BLaER1 treated with 17β-estradiol and CSF1 and Interleukin-3, amounts not matched to agents 10 nM and 100 nM (cell line): ENCODE results near the gene PFKP.
A peak's percentile ranks its signal among the peaks of the same experiment; 100 is the strongest.
"Not testable (repeated sequence)": the region's sequence is repeated elsewhere in the genome, so short reads cannot be mapped to it uniquely, and the experiment has no call there.

ENCODE experiments used
- H3K27ac ChIP-seq, 11 experiments: shearing (Covaris generic); formaldehyde crosslinking; 2 replicates each; pipeline ENCODE4 v1.8.1; 2022
- H3K27me3 ChIP-seq, 11 experiments: shearing (Covaris generic); formaldehyde crosslinking; 2 replicates each; pipeline ENCODE4 v1.8.1; 2022
- H3K36me3 ChIP-seq, 11 experiments: shearing (Covaris generic); formaldehyde crosslinking; 2 replicates each; pipeline ENCODE4 v1.8.1; 2022
- H3K4me1 ChIP-seq, 10 experiments: shearing (Covaris generic); formaldehyde crosslinking; 2 replicates each; pipeline ENCODE4 v1.8.1; 2022
- H3K4me2 ChIP-seq, 11 experiments: shearing (Covaris generic); formaldehyde crosslinking; 2 replicates each; pipeline ENCODE4 v1.8.1; 2022
- H3K4me3 ChIP-seq, 10 experiments: shearing (Covaris generic); formaldehyde crosslinking; 2 replicates each; pipeline ENCODE4 v1.8.1; 2022
- H3K9ac ChIP-seq, 11 experiments: shearing (Covaris generic); formaldehyde crosslinking; 2 replicates each; pipeline ENCODE4 v1.8.1; 2022
- H3K9me3 ChIP-seq, 11 experiments: shearing (Covaris generic); formaldehyde crosslinking; replicated peaks in 1 of 11; 2 replicates each; pipeline ENCODE4 v1.8.1; 2022
- H4K20me1 ChIP-seq, 11 experiments: shearing (Covaris generic); formaldehyde crosslinking; 2 replicates each; pipeline ENCODE4 v1.8.1; 2022
- Cebpa-rat ChIP-seq, 11 experiments: shearing (Covaris generic); IDR thresholded peaks; 2 replicates each; pipeline ENCODE4 v1.8.1; 2022

PFKP gene

DNA sequence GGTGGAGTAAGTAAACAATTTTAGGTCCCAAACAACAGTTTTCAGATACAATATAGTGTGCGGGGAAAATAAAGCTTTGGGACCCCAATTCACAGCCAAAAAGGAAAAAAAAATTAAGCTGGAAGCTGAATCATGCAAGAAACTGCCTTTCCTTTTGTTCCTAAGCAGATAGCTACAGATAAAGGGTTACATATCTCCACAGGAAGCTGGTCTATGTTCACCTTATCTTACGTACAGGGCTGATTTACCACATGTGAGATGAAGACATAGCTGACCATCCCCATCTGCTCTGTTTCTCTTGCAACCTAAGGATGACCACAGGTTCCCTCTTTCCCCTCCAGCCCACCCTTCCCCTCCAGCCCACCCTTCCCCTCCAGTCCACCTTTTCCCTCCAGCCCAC is 14.2 kb upstream of the PFKP start:
- Histone ChIP-seq H3K4me3 (no peak overlapping the region), H3K9me3 (peaks cover 0 to 10% (median 4%) of the 10 kb centered on the region in 11 experiments; a peak in 5 of 22 replicates), H4K20me1 (no peaks in the 10 kb centered on the region), H3K4me1 (peaks cover 0 to 18% (median 10%) of the 10 kb centered on the region in 10 experiments; a peak in 13 of 20 replicates), H3K27me3 (no peaks in the 10 kb centered on the region), H3K27ac (no peak overlapping the region), H3K9ac (no peak overlapping the region), H3K4me2 (no peak overlapping the region), H3K36me3 (no peaks in the 10 kb centered on the region)
- no peak for TF ChIP-seq Cebpa-rat (IDR thresholded peaks at IDR 0.05)

GRCh38 chr10:3054183-3054850 is 13.0 kb upstream of the PFKP start:
- Histone ChIP-seq H3K9ac (no peak overlapping the region), H3K36me3 (no peaks in the 10 kb centered on the region)

GRCh38 chr10:3054851-3055199 is 12.5 kb upstream of the PFKP start:
- Histone ChIP-seq H3K27me3 (no peaks in the 10 kb centered on the region), H3K4me2 (no peak overlapping the region), H3K9ac (no peak overlapping the region), H3K9me3 (peaks cover 0 to 10% (median 4%) of the 10 kb centered on the region in 11 experiments; a peak in 5 of 22 replicates), H3K4me3 (no peak overlapping the region), H3K4me1 (peaks cover 0 to 18% (median 8%) of the 10 kb centered on the region in 10 experiments; a peak in 13 of 20 replicates), H4K20me1 (no peaks in the 10 kb centered on the region), H3K36me3 (no peaks in the 10 kb centered on the region), H3K27ac (no peak overlapping the region)
- TF ChIP-seq Cebpa-rat (IDR thresholded peaks at IDR 0.05), result no peak

More at GRCh38 chr10:3054183-3054850, 13.0 kb upstream of the PFKP start:
- no peak for TF ChIP-seq Cebpa-rat (IDR thresholded peaks at IDR 0.05)
- Histone ChIP-seq H3K4me3 (no peak overlapping the region), H3K27ac (no peak overlapping the region), H4K20me1 (no peaks in the 10 kb centered on the region), H3K27me3 (no peaks in the 10 kb centered on the region), H3K4me2 (no peak overlapping the region), H3K9me3 (peaks cover 0 to 10% (median 4%) of the 10 kb centered on the region in 11 experiments; a peak in 5 of 22 replicates), H3K4me1 (peaks cover 0 to 18% (median 8%) of the 10 kb centered on the region in 10 experiments; a peak in 11 of 20 replicates)

DNA sequence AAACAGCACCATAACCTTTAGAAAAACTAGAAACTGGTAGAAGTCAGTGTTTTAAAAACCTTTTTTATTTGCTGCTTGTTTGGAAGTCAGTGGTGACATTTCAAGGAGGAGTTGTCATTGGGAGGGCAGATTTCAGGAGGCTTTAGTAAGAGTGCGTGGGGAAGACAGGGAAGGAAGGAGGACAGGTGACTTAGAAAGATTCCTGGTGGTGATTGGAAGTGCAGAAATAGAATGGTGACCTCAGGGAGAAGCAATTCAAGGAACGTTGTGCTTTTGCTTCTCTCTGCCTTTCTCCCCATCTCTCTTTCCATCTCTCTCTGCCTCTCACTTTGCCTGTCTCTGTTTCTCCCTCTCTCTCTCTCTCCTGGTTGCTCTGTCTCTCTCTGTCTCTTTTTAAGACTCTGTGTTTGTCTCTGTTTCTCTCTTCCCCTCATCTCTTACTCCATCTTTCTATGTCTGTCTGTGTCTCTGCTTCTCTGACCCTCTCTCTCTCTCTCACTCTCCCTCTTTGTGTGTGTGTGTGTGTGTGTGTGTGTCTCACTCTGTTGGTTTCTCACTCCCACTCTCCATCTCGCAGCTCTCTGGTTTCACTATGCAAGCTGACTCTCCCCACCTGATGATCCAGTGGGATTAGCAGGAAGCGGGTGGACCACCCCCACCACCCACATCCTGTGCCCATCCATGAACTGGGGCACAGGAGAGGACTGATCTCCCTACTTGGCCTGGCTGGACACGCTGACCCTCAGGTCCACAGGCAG is 10.9 kb upstream of the PFKP start:
- no peak for TF ChIP-seq Cebpa-rat (IDR thresholded peaks at IDR 0.05)
- Histone ChIP-seq H4K20me1 (no peaks in the 10 kb centered on the region), H3K27ac (no peak overlapping the region), H3K9ac (no peak overlapping the region), H3K4me2 (peak overlapping the region in 2 of 11 experiments; percentile 9 to 20; a peak in 2 of 22 replicates), H3K4me3 (no peak overlapping the region), H3K36me3 (no peaks in the 10 kb centered on the region), H3K9me3 (peaks cover 0 to 7% (median 4%) of the 10 kb centered on the region in 11 experiments; a peak in 4 of 22 replicates), H3K27me3 (no peaks in the 10 kb centered on the region), H3K4me1 (peaks cover 0 to 21% (median 13%) of the 10 kb centered on the region in 10 experiments; a peak in 13 of 20 replicates)

DNA sequence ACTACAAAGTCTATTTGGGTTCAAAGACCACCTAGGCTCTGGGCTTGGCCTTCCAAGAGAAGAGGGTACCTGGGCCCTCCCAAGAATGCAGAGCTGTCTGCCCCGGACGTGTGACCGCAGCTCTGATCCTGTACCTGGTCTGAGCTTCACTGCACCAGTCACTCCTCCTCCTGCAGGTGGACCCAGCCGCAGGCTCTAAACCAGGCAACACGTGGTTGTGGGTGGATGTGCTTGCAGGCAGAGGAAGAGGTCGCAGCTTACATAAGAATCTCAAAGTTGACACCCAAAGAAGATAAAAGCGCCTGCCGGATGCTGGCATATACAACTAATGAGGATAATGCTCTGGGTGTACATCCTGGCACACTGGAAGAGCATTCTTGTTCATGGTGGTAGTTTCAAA is 9.4 kb upstream of the PFKP start:
- H3K4me3 ChIP-seq, result no peak overlapping the region
- H3K27me3 ChIP-seq, result no peaks in the 10 kb centered on the region
- H4K20me1 ChIP-seq, result no peaks in the 10 kb centered on the region
- H3K4me2 ChIP-seq, result no peak overlapping the region
- no peak for TF ChIP-seq Cebpa-rat (IDR thresholded peaks at IDR 0.05)
- H3K4me1 ChIP-seq, result peaks cover 0 to 13% (median 7%) of the 10 kb centered on the region in 10 experiments; a peak in 9 of 20 replicates
- no peak overlapping the region for H3K27ac ChIP-seq
- no peaks in the 10 kb centered on the region for H3K36me3 ChIP-seq
- peaks cover 0 to 6% (median 0%) of the 10 kb centered on the region in 11 experiments; a peak in 3 of 22 replicates for H3K9me3 ChIP-seq
- H3K9ac ChIP-seq, result no peak overlapping the region

DNA sequence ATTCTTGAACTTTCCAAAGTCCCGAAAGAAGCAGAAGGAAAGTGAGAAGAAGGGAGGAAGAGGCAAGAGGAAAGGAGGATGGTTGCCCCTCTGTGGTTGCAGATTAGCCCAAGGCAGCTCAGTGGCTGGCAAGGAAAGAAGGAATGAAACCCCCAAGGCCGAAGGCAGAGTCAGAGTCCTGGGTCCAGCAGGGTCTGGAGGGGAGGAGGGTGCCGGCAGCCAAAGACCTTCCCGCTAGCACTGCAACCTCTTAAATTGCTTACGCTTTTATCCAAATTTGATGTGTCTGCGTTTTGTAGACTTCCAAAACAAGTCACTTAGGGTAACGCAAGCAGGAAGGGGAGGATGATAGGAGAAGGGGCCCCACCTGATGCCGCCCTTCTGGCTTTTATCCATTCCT is 7.4 kb upstream of the PFKP start:
- no peak for TF ChIP-seq Cebpa-rat (IDR thresholded peaks at IDR 0.05)
- Histone ChIP-seq H3K36me3 (no peaks in the 10 kb centered on the region), H3K4me3 (no peak overlapping the region), H3K27ac (no peak overlapping the region), H3K9me3 (no peaks in the 10 kb centered on the region), H3K4me1 (peaks cover 5 to 27% (median 14%) of the 10 kb centered on the region in 10 experiments; a peak in 16 of 20 replicates), H3K4me2 (peak overlapping the region in 5 of 11 experiments; percentile 18 to 50 (median 32); a peak in 5 of 22 replicates), H4K20me1 (peaks cover 0 to 13% (median 3%) of the 10 kb centered on the region in 11 experiments; a peak in 8 of 22 replicates), H3K27me3 (peaks cover 0 to 5% (median 0%) of the 10 kb centered on the region in 11 experiments; a peak in 2 of 22 replicates), H3K9ac (no peak overlapping the region)

GRCh38 chr10:3060481-3060889 is 6.9 kb upstream of the PFKP start:
- Histone ChIP-seq H3K36me3 (no peaks in the 10 kb centered on the region), H3K27me3 (peaks cover 0 to 6% (median 0%) of the 10 kb centered on the region in 11 experiments; a peak in 6 of 22 replicates), H4K20me1 (peaks cover 0 to 18% (median 4%) of the 10 kb centered on the region in 11 experiments; a peak in 9 of 22 replicates), H3K9ac (no peak overlapping the region), H3K27ac (no peak overlapping the region), H3K4me1 (peaks cover 5 to 32% (median 19%) of the 10 kb centered on the region in 10 experiments; a peak in 16 of 20 replicates), H3K4me3 (no peak overlapping the region), H3K9me3 (no peaks in the 10 kb centered on the region), H3K4me2 (peak overlapping the region in 4 of 11 experiments; percentile 8 to 50 (median 33); a peak in 5 of 22 replicates)
- TF ChIP-seq Cebpa-rat (IDR thresholded peaks at IDR 0.05), result no peak

DNA sequence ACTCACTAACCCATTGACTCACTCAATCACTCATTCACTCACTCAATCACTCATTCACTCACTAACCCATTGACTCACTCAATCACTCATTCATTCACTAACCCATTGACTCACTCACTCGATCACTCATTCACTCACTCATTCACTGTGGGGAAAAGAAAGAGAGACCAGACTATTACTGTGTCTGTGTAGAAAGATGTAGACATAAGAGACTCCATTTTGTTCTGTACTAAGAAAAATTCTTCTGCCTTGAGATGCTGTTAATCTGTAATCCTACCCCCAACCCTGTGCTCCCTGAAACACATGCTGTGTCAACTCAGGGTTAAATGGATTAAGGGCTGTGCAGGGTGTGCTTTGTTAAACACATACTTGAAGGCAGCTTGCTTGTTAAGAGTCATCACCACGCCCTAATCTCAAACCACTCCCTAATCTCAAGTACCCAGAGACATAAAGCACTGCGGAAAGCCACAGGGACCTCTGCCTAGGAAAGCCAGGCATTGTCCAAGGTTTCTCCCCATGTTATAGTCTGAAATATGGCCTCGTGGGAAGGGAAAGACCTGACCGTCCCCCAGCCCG is 5.9 kb upstream of the PFKP start:
- H3K9me3 ChIP-seq, H3K4me3 ChIP-seq, H3K4me2 ChIP-seq, H3K9ac ChIP-seq, H3K36me3 ChIP-seq, H3K27ac ChIP-seq: not testable (repeated sequence)
- peaks cover 7 to 42% (median 28%) of the 10 kb centered on the region in 10 experiments; a peak in 18 of 20 replicates for H3K4me1 ChIP-seq
- peaks cover 0 to 27% (median 11%) of the 10 kb centered on the region in 11 experiments; a peak in 15 of 22 replicates for H4K20me1 ChIP-seq
- H3K27me3 ChIP-seq, result peaks cover 1 to 15% (median 9%) of the 10 kb centered on the region in 11 experiments; a peak in 21 of 22 replicates
